Mucosa of stomach (tissue), 1 donor: Measurements from ENCODE around the gene ATN1.
"Not testable (repeated sequence)": the region's sequence is repeated elsewhere in the genome, so short reads cannot be mapped to it uniquely, and the experiment has no call there.

Source experiments
- H3K27me3 ChIP-seq: one replicate; pipeline ENCODE4 v1.7.0; 2013; ENCODE audit warnings: mild to moderate bottlenecking, low read length; ENCODE audit not compliant: control insufficient read depth, insufficient read depth
- H3K36me3 ChIP-seq: one replicate; pipeline ENCODE4 v1.7.0; 2013; ENCODE audit warnings: low read length; ENCODE audit not compliant: control insufficient read depth, insufficient read depth
- H3K4me1 ChIP-seq: one replicate; pipeline ENCODE4 v1.7.0; 2013; ENCODE audit warnings: mild to moderate bottlenecking, low read length; ENCODE audit not compliant: control insufficient read depth, insufficient read depth
- H3K4me3 ChIP-seq: one replicate; pipeline ENCODE4 v1.7.0; 2013; ENCODE audit warnings: low read length
- H3K9ac ChIP-seq: one replicate; pipeline ENCODE4 v1.7.0; 2013; ENCODE audit warnings: mild to moderate bottlenecking, low read length, moderate library complexity
- H3K9me3 ChIP-seq: one replicate; pipeline ENCODE4 v1.7.0; 2013; ENCODE audit warnings: mild to moderate bottlenecking, low read length, moderate library complexity; ENCODE audit not compliant: control insufficient read depth
- donor health status: Pancreatic carcinoma.

ATN1 gene

DNA sequence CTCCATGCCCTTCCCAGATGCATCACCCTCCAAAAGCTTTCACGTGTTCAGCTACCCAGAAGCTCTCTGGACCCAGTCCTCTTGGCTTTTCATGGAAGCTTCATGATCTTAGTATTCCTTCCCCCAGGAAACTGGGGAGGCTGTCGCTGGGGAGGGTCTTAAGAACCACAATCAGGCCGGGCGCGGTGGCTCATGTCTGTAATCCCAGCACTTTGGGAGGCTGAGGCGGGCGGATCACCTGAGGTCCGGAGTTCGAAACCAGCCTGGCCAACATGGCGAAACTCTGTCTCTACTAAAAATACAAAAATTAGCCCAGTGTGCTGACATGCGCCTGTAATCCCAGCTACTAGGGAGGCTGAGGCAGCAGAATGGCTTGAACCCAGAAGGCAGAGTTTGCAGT is 19.6 kb upstream of the ATN1 start:
- H3K9me3 ChIP-seq, H3K27me3 ChIP-seq, H3K4me3 ChIP-seq, H3K36me3 ChIP-seq, H3K9ac ChIP-seq: not testable (repeated sequence)
- H3K4me1 ChIP-seq = peaks cover 11% of the 10 kb centered on the region

- Histone ChIP-seq H3K27me3 (peaks cover 14% of the 10 kb centered on the region), H3K9ac (no peak overlapping the region), H3K36me3 (no peaks in the 10 kb centered on the region), H3K4me1 (peaks cover 13% of the 10 kb centered on the region), H3K9me3 (no peaks in the 10 kb centered on the region), H3K4me3 (no peak overlapping the region)
Observed at GRCh38 chr12:6909421-6910145, 18.2 kb upstream of the ATN1 start.

DNA sequence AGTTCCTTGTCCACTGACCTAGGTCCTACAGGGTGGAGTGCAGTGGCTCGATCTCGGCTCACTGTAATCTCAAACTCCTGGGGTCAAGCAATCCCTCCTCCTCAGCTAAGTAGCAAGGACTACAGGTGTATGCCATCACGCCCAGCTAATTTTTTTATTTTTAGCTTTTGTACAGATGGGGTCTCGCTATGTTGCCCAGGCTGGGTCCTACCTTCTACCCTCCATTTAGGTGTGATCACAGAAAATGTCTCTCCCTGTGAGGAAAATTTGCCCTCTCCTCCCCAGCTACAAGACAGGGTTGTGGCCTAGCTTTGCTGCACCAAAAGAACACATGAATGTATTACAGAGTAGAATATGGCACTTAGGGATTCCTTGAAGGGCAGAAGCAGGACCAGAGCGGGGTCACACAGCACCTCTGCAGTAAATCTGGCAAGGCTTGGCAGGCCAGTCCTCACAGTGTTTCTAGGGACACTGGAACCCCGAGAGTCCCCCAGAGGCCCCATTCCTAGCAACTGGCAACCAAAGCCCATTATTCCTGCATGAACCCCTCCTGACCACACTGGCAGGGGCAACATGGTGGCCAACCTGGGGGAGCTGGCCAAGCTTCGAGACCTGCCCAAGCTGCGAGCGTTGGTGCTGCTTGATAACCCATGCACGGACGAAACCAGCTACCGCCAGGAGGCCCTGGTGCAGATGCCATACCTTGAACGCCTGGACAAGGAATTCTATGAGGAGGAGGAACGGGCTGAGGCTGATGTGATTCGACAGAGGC is 15.4 kb upstream of the ATN1 start:
- peaks cover 19% of the 10 kb centered on the region for H3K27me3 ChIP-seq
- no peak overlapping the region for H3K4me3 ChIP-seq
- peaks cover 13% of the 10 kb centered on the region for H3K4me1 ChIP-seq
- no peak overlapping the region for H3K9ac ChIP-seq
- no peaks in the 10 kb centered on the region for H3K9me3 ChIP-seq
- no peaks in the 10 kb centered on the region for H3K36me3 ChIP-seq

GRCh38 chr12:6914246-6914946 is 13.4 kb upstream of the ATN1 start, which contains the start of gene ENO2:
TSS of gene ENO2 (plus strand) at chr12:6914580. CDS start at chr12:6915833, 1,253 bp downstream.
- no peaks in the 10 kb centered on the region for H3K36me3 ChIP-seq
- H3K27me3 ChIP-seq = peaks cover 19% of the 10 kb centered on the region
- H3K4me3 ChIP-seq = no peak within 1 kb of the TSS
- H3K9me3 ChIP-seq = no peaks in the 10 kb centered on the region
- H3K9ac ChIP-seq = peak within 1 kb of the TSS; percentile 50
- H3K4me1 ChIP-seq = peaks cover 13% of the 10 kb centered on the region

- H3K9me3 ChIP-seq = no peaks in the 10 kb centered on the region
- H3K4me1 ChIP-seq = peaks cover 13% of the 10 kb centered on the region
- H3K27me3 ChIP-seq = peaks cover 19% of the 10 kb centered on the region
- peak overlapping the region; percentile 50 for H3K9ac ChIP-seq
- no peaks in the 10 kb centered on the region for H3K36me3 ChIP-seq
- H3K4me3 ChIP-seq = no peak overlapping the region
Observed at GRCh38 chr12:6914947-6915788, 12.6 kb upstream of the ATN1 start.

DNA sequence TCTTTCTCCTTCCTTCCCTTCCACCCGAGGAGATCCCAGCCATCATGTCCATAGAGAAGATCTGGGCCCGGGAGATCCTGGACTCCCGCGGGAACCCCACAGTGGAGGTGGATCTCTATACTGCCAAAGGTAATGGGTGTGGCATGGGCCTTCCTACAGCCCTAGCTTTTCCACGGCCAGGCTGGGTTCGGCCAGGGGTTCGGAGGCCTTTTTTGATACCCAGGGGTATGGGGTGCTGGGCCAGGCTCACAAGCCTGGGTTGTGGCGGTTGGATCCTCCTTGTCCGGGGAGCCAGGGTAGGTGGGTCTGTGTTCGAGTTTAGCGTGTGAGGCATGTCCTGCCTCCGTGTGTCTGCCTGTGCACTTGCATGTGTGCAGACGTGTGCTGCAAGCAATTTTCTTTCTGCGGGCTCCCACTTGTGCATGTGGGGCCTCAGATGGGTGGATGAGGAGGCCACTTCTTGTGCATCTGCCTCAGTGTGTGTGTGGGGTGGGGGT is 11.9 kb upstream of the ATN1 start:
- Histone ChIP-seq H3K4me1 (peaks cover 13% of the 10 kb centered on the region), H3K4me3 (no peak overlapping the region), H3K27me3 (peaks cover 19% of the 10 kb centered on the region), H3K9me3 (no peaks in the 10 kb centered on the region), H3K9ac (no peak overlapping the region), H3K36me3 (no peaks in the 10 kb centered on the region)

DNA sequence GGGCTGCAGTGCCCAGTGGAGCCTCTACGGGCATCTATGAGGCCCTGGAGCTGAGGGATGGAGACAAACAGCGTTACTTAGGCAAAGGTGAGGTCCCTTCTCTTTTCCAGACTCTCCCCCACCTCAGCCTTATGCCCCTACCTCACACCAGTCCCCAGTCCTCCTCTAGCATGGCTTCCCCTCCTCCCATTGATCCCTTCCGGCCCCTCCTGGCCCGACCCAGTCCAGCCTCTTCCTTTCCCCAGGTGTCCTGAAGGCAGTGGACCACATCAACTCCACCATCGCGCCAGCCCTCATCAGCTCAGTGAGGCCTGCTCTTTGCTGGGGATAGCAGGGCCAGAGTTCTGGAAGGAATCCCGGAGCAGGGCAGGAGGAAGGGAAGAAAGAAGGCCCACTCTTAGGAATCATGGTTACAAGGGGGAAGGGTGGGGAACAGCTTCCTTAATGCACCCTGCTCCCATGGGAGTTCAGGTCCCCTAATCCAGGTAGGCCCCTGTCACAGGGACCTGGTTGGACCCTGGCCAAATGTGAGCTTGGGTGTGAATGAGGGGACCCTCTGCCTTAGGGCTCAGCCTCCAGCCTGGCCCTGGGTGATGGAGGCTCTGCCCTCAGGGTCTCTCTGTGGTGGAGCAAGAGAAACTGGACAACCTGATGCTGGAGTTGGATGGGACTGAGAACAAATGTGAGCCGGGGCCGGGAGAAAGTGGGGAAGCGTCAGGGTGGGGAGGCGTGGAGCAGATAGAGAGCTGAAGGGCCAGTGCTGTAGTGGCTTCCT is 11.1 kb upstream of the ATN1 start:
- no peaks in the 10 kb centered on the region for H3K36me3 ChIP-seq

GRCh38 chr12:6917491-6918231 is 10.1 kb upstream of the ATN1 start:
- no peak overlapping the region for H3K9ac ChIP-seq
- H3K27me3 ChIP-seq = peaks cover 19% of the 10 kb centered on the region
- H3K4me1 ChIP-seq = peaks cover 13% of the 10 kb centered on the region
- no peaks in the 10 kb centered on the region for H3K9me3 ChIP-seq
- H3K36me3 ChIP-seq = no peaks in the 10 kb centered on the region
- no peak overlapping the region for H3K4me3 ChIP-seq

More for the DNA sequence above, 11.1 kb upstream of the ATN1 start:
- no peaks in the 10 kb centered on the region for H3K9me3 ChIP-seq
- no peak overlapping the region for H3K4me3 ChIP-seq
- peaks cover 13% of the 10 kb centered on the region for H3K4me1 ChIP-seq
- peaks cover 19% of the 10 kb centered on the region for H3K27me3 ChIP-seq
- H3K9ac ChIP-seq = no peak overlapping the region

GRCh38 chr12:6919588-6919987 is 8.2 kb upstream of the ATN1 start:
- H3K9me3 ChIP-seq = no peaks in the 10 kb centered on the region
- no peak overlapping the region for H3K4me3 ChIP-seq
- peaks cover 4% of the 10 kb centered on the region for H3K27me3 ChIP-seq
- no peak overlapping the region for H3K9ac ChIP-seq
- H3K4me1 ChIP-seq = peaks cover 13% of the 10 kb centered on the region
- no peaks in the 10 kb centered on the region for H3K36me3 ChIP-seq

DNA sequence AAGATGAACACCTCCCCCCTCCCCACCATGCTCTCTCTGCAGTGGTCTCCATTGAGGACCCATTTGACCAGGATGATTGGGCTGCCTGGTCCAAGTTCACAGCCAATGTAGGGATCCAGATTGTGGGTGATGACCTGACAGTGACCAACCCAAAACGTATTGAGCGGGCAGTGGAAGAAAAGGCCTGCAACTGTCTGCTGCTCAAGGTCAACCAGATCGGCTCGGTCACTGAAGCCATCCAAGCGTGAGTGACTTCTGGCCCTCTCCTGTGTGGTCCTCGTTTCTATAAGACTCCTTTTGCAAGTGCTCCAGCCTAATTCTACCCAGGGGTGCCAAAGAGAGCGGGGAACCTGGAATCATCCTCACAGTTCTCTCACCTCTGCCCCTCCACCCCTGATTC is 6.2 kb upstream of the ATN1 start:
- Histone ChIP-seq H3K36me3 (no peaks in the 10 kb centered on the region), H3K27me3 (no peaks in the 10 kb centered on the region), H3K9ac (no peak overlapping the region), H3K4me3 (no peak overlapping the region), H3K9me3 (no peaks in the 10 kb centered on the region), H3K4me1 (peaks cover 26% of the 10 kb centered on the region)
